CD4-positive, alpha-beta T cell treated with Interleukin-15 for 4 hours (primary cell): Measurements from ENCODE around the gene LCLAT1.
A peak's percentile ranks its signal among the peaks of the same experiment; 100 is the strongest.
"Not testable (repeated sequence)": the region's sequence is repeated elsewhere in the genome, so short reads cannot be mapped to it uniquely, and the experiment has no call there.

ENCODE experiments used
- DNase-seq: peaks from one replicate; pipeline ENCODE4 v3.0.0-alpha.2; 2020; ENCODE audit warnings: low spot score

The LCLAT1 gene

GRCh38 chr2:30488012-30488659, 41.1 kb downstream of the LCLAT1 start:
- no peak for DNase-seq

DNA sequence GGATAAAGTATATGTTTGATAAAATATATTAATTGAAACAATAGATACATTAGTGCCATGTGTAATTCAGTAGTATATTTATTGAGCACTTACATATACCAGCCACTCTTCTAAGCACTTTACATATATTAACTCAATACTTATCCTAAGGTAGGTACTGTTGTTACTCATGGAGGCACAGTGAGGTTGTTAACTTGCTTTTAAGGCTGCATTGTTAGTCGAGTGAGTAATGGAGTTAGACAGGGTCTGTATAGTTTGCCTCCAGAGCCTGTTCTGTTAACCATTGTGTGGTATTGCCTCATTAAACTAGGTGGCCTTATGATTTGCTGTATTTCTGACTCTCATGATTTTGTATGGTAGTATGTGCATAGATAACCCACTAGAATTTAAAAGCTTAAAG, 44.2 kb downstream of the LCLAT1 start:
- no peak for DNase-seq

GRCh38 chr2:30492185-30492584, 45.1 kb downstream of the LCLAT1 start:
- DNase-seq: no peak

GRCh38 chr2:30492619-30493018, 45.6 kb downstream of the LCLAT1 start:
- no peak for DNase-seq

GRCh38 chr2:30493440-30493839, 46.4 kb downstream of the LCLAT1 start:
- no peak for DNase-seq

DNA sequence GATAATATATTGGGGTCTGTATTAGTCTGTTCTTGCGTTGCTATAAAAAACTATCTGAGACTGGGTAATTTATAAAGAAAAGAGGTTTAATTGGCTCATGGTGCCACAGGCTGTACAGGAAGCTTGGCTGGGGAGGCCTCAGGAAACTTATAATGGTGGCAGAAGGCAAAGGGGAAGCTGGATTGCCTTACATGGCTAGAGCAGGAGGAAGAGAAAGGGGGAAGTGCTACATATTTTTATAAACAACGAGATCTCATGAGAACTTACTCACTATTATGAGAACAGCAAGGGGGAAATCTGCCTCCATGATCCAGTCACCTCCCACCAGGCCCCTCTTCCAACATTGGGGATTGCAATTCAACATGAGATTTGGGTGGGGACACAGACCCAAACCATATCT, 48.9 kb downstream of the LCLAT1 start:
- not testable (repeated sequence) for DNase-seq

DNA sequence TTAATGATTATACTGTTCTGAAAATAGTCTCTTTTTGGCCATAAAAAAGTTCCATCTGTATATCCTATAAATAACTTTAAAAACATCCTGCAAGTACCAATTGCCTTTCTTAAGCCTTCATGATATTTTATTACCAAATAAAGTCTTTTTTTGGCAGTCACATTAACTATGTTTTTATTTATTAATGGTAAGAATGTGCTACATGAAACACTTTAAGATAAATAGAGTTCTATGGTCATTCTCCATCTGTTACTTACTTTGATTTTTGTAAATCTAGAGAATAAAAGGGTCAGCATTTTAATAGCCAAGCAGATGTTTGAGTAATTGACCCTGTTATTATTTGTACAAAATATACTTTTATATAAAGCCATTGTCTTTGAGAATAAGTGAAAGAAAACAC, 52.6 kb downstream of the LCLAT1 start:
- DNase-seq: no peak

DNA sequence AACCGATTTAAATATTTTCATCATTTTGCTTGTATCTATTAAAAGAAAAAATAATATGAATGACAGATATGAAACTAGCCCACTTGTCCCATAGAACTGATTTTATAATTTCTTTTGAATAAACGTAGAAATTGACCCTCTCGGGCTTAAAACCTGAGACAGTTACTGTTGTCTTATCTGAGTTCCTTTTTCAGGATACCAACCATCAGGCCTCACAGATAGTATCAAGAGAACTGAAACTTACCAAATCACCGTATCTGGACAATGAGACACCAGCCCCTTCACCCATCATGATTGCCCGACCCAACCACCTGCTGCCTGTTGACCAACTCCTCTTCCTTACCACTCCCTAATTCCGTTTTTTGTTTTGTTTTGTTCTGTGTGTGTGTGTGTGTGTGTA, 53.7 kb downstream of the LCLAT1 start:
- DNase-seq: no peak

DNA sequence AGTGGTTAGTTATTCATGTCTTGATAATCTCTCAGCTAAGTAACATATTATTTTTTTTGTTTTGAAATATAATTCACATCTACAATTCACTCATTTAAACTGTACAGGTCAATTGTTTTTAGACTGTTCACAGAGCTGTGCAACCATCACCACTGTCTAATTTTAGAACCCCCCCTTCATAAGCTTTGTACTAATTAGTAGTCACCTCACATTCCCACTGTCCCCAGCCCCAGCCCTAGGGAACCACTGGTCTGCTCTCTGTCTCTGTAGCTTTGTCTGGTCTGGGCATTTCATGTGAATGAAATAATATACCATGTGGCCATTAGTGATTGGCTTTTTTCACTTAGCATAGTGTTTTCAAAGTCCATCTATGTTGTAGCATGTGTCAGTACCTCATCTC, 55.3 kb downstream of the LCLAT1 start:
- no peak for DNase-seq

DNA sequence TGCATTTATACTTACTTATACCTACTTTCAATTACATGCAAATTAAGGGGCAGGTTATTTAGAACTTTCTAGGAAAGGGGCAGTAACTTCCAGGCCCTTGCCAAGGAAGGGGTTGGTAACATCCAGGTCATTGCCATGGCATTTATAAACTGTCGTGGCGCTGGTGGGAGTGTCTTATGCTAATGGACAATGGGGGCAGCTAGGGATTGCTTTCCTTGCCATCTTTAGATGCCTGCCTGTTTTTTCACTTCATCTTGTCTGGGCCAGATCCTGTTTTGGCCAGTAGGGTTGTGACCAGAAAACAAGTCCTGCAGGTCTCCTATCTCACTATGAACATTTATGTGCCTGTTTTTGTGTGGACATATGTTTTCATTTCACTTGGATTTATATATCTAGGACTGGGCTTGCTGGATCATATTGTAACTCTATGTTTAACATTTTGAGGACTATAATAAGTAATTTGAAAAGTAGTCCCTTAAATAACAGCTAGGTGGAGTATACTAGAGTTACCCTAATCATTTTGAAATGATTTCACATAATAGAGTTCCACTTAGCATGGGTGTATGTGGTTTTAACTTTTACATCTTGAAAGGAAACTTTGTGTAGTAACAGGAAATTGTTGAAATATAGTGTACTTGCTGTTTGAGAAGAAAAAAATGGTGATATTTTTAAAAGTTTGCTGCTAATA, 56.1 kb downstream of the LCLAT1 start:
- DNase-seq: peak; percentile 6

DNA sequence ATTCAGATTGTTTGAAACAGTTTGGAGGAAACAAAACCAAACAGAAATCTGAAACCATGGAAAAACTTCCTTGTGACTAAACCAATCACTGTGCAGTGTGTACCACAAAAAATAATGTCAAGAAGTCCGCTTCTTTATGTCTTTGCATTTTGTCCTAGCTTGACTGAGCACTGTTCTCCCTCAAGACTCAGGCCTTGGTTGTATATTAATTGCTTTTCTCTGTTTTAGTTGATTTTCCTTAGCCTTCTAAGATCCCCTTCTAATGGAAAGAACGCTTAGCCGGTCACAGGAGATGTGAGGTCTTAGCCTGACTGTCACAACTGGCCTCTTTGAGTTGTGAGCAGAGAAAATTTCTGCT, 56.6 kb downstream of the LCLAT1 start:
- DNase-seq: no peak

DNA sequence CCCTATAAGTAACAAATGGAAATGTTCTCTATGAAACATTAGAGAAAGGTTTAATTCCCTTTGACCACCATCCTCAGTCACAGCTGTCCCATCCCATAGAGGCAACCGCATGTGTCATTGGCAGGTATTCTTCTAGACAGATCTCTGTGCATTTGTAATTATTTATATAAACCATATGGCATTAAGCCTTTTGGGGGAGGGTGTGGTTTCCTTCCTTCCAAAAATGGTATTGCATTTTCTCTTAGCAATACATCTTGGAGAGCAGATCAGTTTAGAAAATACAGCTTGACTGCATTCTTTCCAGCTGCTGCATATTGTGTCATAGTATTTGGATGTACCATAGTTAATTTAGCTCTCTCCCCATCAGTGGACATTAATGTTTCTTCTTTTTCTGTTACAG, 57.7 kb downstream of the LCLAT1 start:
- no peak for DNase-seq

DNA sequence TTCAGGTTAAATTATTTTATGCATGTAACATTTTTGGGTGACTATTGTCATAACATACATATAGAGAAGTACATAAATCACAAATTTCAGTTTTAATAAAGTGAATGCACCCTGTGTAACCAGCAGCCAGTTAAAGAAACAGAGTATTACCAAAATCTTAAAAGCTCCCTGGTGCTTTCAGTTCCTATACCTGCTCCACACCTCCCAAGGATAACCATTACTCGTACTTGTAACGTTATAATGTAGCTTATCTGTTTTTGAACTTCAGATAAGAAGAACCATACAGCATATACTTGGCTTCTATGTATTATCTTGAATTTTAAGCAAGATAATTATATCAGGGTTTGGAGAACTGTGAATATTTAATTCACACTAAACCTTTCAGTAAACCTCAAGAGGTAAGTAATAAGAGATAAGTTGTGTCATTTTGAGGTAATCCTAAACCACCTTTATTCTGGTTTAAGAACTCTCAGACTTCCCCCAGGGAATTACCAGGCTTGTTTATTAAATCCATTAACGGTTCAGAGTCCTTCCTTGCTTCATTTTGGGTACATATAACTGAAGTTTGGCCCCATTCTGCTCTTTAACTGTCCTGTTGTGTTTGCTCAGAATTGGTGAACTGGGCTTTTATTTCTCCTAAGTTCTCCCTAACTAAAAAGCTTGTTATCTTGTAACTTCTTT, 58.6 kb downstream of the LCLAT1 start:
- DNase-seq: no peak

- not testable (repeated sequence) for DNase-seq
Measured at GRCh38 chr2:30507460-30507859, 60.4 kb downstream of the LCLAT1 start.

- DNase-seq: no peak
Measured at GRCh38 chr2:30509716-30510115, 62.7 kb downstream of the LCLAT1 start.

GRCh38 chr2:30510409-30510808, 63.4 kb downstream of the LCLAT1 start:
- DNase-seq: no peak

DNA sequence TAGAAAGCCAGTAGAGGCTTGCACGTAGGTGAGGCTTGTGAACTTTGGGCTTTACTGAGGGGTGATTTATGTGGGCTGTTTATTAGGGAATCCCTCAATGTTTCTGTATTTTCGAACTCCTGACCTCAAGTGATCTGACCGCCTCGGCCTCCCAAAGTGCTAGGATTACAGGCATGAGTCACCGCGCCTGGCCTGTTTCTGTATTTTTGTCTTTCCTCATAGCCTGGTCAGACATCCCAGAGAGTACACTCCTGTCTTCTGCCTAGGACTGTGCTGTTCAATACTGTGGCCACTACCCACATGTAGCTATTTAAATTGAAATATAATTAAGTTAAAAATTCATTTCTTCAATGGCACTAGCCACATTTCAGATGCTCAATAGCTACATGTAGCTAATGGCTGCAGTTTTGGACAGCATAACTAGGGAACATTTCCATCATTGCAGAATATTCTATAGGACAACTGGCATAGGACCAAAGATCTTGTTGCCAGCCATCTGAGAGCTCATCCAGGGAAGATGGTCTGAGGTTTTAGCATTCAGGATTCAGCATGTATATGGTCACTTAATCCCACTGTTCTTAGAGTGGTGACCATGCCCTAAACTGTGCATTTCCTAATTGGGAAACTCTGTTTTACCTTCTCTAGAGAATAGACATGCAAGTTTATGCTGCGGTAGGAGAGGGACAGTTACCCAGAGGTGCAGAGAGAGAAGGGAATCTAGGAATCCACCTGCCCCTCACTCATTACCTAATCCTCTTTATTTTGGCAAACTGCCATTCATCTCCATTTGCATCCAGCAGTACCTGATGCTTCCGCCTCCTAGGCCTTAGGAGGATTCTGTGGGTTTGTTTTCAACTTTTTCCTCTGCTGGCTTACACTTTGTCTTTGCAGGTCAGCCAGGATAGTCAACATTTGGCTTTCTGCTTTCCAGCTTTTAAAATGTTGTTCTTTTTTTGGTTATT, 64.4 kb downstream of the LCLAT1 start:
- DNase-seq: no peak

DNA sequence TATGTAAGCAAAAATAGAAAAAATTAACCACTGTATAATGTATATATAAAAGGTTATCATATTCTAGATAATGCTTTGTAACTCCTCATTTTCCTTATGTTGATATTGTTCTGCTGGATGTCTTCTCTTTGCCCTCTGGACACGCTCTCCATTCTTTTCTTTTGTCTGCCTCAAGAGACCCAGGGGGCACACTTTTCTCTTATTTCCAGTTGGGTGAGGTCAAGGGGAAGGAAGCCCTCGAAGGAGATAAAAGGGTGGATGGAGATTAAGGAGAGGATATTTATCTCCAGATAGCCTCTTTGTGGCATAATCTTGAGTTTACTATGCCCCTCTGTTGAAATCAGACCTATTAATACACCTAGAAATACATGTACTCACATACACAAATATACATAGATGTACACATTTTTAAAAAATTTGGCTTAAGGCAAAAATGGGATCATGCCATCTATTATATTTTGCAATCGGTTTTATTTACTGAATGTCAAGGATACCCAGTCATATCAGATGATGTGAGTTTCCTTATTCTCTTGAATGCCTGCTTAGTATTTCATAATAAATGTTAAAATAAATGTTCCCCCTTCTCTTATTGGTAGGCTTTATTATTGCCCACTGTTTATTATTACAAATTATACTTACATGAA, 65.3 kb downstream of the LCLAT1 start:
- DNase-seq: no peak

GRCh38 chr2:30513649-30514048, 66.6 kb downstream of the LCLAT1 start:
- DNase-seq: not testable (repeated sequence)

DNA sequence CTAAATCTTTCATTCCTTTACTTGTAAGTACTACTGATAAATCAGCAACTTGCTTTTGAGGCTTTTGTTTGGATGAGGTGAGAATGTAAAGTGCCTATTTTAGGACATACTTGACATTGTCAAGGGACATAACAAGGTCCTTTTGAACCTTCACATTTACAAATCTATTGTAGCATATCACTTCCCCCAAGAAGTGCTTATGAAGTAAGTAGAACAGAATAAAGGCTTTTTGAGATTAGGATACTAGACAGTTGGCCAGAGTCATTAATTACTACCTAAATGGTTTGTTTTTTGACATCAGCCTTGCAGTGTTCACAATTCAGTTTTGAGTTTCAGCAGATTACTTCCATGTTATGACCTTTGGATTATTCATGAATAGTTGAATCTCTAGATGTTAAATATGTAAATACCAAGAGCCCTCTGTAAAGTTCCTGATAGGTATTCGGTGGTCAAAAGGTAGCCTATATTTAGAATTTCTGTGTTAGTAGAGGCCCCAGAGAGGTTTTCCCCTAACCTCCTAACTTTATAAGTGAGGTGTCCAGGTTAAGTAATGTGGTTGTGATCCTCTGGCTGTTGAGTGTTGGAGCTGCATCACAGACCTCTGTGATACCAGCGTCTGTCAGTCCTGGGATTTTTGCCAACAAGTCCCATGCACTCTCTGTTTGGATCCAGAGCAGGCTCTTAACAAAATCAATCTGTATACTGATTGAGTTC, 67.2 kb downstream of the LCLAT1 start:
- DNase-seq: no peak

- DNase-seq: no peak
Measured at GRCh38 chr2:30514848-30515435, 67.9 kb downstream of the LCLAT1 start.
